Measurements from ENCODE around the gene PROSER2.

DNA sequence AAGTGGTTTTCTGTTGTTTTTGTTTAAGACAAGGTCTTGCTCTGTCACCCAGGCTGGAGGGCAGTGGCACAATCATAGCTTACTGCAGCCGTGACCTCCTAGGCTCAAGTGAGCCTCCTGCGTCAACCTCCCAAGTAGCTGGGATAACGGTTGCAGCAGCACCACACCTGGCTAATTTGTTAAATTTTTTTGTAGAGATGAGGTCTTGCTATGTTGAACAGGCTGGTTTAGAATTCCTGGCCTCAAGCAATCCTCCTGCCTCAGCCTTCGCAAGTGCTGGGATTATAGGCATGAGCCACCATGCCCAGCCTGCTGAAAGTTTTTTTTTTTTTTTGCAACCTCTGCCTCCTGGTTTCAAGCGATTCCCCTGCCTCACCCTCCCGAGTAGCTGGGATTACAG lies 31.1 kb downstream of the PROSER2 start:
- TF ChIP-seq, protein P1, sequence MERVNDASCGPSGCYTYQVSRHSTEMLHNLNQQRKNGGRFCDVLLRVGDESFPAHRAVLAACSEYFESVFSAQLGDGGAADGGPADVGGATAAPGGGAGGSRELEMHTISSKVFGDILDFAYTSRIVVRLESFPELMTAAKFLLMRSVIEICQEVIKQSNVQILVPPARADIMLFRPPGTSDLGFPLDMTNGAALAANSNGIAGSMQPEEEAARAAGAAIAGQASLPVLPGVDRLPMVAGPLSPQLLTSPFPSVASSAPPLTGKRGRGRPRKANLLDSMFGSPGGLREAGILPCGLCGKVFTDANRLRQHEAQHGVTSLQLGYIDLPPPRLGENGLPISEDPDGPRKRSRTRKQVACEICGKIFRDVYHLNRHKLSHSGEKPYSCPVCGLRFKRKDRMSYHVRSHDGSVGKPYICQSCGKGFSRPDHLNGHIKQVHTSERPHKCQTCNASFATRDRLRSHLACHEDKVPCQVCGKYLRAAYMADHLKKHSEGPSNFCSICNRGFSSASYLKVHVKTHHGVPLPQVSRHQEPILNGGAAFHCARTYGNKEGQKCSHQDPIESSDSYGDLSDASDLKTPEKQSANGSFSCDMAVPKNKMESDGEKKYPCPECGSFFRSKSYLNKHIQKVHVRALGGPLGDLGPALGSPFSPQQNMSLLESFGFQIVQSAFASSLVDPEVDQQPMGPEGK (CRISPR knock-in tag; IDR thresholded peaks at IDR 0.05; ENCODE audit: borderline replicate concordance) = no peak
- TF ChIP-seq OSR1 (CRISPR knock-in tag; IDR thresholded peaks at IDR 0.05) (no peak), PPARA (CRISPR knock-in tag; IDR thresholded peaks at IDR 0.05; ENCODE audit: borderline replicate concordance) (no peak)
